ENCODE data around the gene KAZN. TPM values are rescaled to one million over a fixed set of nuclear protein-coding genes. Genes with fewer than 3 reads are reported as not detected.

KAZN gene
- total RNA-seq, 1 donor from 2014 or later = 3.7 TPM

DNA sequence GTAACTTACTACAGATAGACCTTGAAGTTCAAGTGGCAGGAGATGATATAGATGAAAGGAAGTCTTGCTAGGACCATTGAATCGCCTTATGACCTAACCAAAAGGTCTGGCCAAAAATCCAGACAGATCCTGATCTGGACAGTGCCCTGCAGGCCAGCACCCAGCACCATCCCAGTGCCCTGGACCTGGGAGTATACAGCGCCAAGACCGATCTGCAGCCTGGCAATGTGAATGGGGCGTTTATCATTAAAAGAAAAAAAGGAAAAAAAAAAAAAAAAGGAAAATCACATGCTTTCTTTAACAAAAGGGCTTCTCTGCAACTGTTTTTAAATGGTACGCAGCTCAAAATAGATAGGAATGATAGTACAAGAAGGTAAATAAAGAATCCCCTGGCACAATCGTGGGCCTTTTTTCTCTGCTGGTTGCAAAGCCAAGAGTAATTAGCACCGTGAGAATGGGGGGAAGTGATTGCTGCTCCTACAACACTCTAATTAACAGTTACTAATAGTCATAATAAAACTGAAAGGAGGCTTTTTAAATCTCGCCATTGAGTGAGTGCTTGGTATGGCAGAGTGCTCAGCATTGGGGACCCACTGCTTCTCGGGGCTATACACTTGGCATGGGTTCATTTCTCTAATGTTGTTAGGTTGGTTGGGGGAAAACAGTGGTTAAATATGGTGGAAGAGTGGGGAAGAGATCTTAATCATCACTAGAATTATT, 146.7 kb downstream of the KAZN start:
- no peak for DNase-seq
- no peak for ATAC-seq (ENCODE audit: poor library complexity)
- intact Hi-C loops (cut with DNase I) = no loop called here

GRCh38 chr1:14745789-14746188, 147.3 kb downstream of the KAZN start:
- intact Hi-C loops (cut with DNase I) = no loop called here
- ATAC-seq (ENCODE audit: poor library complexity) = no peak
- no peak for DNase-seq

GRCh38 chr1:14746393-14746792, 147.9 kb downstream of the KAZN start:
- intact Hi-C loops (cut with DNase I) = no loop called here

GRCh38 chr1:14748151-14748550, 149.7 kb downstream of the KAZN start:
- intact Hi-C loops (cut with DNase I) = no loop called here
- ATAC-seq (ENCODE audit: poor library complexity) (no peak), DNase-seq (no peak)

More at GRCh38 chr1:14746393-14746792, 147.9 kb downstream of the KAZN start:
- ATAC-seq (ENCODE audit: poor library complexity) (no peak), DNase-seq (no peak)

DNA sequence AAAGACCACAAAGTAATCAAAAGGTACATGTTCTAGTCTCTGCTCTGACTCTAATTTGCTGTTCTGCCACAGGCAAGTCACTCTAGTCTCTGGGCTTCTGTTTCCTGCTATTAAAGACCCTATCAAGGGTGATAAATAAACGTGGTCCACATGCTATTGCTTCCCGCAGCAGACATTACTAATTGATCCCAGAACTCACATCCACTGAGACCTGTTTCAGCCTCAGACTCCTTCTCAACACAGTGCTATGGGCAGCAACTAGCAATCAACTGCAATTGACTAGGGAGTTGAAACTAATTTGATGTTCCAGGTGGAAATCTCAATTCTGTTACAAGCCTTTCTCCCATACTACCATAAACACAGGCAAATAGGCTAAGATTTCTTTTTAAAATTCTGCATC, 150.5 kb downstream of the KAZN start:
- ATAC-seq (ENCODE audit: poor library complexity) = no peak
- intact Hi-C loops (cut with DNase I) = no loop called here
- DNase-seq = no peak

GRCh38 chr1:14750490-14750889, 152.0 kb downstream of the KAZN start:
- intact Hi-C loops (cut with DNase I) = no loop called here
- ATAC-seq (ENCODE audit: poor library complexity) (no peak), DNase-seq (no peak)

DNA sequence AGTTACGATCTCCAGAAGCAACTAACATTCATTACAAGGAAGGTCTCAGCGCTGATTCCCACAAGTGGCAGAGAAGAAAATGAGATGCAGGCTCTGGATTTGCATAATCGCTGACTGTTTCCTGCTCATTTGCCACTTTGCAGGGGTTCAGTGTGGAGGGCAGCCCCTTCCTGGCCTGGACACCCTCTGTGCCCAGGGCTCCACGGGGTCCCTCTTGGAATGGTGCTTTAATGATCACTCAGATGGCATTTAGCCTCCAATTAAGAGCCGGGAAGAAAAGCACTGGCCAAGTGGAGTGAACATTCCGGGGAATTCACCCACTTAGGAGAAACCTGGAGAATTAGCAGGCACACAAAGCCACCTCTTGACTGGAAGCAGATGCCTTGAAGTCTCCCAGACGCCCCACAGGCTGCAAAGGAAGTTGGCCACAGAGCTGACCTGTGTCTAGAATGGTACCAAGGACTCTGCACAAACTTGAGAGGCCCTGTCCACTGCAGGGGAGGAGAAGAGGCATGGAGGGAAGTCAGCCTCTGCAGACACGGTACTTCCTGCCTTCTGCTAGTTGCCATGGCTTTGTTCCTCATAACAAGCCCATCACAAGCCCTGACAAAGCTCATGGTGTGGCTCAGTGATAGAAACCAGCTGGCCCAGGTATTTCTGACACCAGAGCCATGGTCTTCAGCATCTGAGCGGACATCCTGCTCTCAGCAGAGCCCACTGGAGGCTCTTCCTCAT, 157.2 kb downstream of the KAZN start:
- ATAC-seq (ENCODE audit: poor library complexity) (no peak), DNase-seq (no peak)
- intact Hi-C loops (cut with DNase I) = no loop called here

DNA sequence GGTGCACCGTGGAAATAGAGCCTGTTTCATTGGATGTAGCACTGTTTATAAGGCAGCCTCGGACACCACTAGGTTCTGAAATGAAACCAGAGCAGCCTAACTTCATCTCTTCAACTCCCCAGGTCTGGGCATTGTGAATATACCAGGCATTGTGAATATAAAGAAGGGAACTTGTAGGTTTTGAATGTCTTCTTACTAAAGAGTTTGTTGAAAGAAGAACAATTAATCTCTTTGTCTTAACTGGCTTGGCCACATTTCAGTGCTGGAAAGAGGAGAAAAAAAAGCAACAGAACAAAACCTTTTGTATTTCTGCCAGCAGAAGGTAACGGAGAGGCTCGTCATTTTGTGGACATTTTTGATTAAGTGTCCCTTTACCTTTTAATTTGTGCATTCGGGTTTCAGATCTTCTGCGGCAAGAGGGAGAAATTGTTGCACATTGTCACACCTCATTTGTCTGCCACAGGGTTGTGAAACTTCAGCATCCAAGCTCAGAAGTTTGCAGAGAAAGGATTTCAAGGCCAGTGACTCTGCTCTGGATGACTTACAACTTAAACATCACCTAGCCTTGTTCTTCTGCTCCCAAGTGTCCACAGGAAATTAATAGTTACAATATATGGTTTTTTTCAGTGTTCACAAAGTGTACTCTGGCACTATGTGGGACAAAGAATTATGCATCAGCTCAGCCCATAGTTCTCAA, 158.3 kb downstream of the KAZN start:
- DNase-seq (no peak), ATAC-seq (ENCODE audit: poor library complexity) (no peak)
- intact Hi-C loops (cut with DNase I) = no loop called here

DNA sequence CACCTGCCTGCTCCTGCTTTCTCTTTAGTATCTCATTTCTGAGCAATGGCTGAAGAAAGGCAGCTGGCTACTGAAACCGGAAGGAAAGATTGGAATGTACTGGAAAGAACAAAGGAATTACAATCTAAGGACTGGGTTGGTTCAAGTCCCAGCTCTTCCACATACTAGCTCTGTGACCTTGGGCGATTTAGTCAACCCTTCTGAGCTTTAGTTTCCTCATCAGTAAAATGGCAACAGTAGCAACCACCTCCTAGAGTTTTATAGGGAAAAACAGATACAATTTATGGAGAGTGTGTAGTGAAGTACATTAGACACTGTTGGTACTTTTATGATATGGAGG, 158.8 kb downstream of the KAZN start:
- DNase-seq (no peak), ATAC-seq (ENCODE audit: poor library complexity) (no peak)
- intact Hi-C loops (cut with DNase I) = no loop called here

- no peak for DNase-seq
- intact Hi-C loops (cut with DNase I) = no loop called here
- ATAC-seq (ENCODE audit: poor library complexity) = no peak
These were observed 160.7 kb downstream of the KAZN start for GRCh38 chr1:14759042-14759818.

DNA sequence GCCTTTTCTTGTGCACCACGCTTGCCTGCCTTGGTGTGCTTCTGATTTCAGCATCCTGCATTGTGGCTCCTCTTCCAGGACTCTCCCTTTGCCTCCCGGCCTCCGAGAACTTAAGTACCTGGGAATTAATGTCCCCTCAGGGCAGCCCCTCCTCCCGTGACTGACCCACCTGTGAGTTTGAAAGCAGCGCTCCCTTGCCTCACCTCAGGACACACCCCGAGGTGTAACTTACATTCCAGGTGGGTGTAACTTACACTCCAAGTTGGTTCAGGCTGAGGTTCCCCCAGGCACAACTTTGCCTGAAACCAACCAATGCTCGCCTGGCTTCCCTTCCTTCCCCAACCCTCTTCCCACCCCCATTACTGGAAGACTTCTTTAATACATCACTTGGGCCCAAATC, 161.4 kb downstream of the KAZN start:
- intact Hi-C loops (cut with DNase I) = no loop called here

GRCh38 chr1:14760780-14761179, 162.3 kb downstream of the KAZN start:
- intact Hi-C loops (cut with DNase I) = no loop called here
- DNase-seq (no peak), ATAC-seq (ENCODE audit: poor library complexity) (no peak)

More for the DNA sequence above, 161.4 kb downstream of the KAZN start:
- ATAC-seq (ENCODE audit: poor library complexity) (no peak), DNase-seq (no peak)

- intact Hi-C loops (cut with DNase I) = no loop called here
- DNase-seq = no peak
- ATAC-seq (ENCODE audit: poor library complexity) = no peak
These were observed 163.0 kb downstream of the KAZN start for GRCh38 chr1:14761291-14762153.

DNA sequence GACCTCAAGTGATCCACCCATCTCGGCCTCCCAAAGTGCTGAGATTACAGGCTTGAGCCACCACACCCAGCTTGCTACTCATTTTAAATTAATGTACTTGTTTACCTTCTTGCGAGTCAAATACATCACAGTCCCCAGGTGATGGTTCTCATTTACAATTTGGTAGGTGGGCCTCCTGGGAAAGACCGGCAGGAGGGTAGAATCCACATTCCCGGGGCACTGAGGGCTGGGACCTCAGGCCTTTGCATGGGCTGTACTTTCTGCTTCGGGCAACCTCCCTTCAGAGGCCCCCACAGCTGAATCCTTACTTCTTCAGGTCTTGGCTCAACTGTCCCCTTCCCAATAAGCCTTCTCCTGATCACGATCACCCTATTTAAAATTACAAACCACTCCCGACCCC, 165.5 kb downstream of the KAZN start:
- no peak for ATAC-seq (ENCODE audit: poor library complexity)
- DNase-seq = no peak
- intact Hi-C loops (cut with DNase I) = no loop called here

DNA sequence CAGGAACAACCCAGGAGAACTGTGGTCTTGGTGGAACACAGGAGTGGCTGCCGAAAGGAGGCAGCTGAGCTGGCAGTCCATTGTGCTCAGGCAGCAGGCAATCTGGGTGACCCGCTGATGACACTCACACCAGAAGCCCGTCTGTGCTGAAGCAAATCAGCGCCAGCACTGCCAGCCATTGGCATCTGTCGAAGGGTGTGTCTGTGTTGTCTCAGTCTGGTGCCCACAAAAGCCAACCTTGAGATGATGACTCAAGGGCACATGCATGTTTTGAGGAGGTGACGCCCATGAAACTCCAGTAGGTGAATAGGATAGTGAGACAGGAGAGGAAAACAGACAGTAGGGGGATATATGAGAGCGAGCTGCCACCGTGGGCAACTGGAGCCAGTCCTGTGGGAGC, 167.3 kb downstream of the KAZN start:
- ATAC-seq (ENCODE audit: poor library complexity) (no peak), DNase-seq (no peak)
- intact Hi-C loops (cut with DNase I) = no loop called here

DNA sequence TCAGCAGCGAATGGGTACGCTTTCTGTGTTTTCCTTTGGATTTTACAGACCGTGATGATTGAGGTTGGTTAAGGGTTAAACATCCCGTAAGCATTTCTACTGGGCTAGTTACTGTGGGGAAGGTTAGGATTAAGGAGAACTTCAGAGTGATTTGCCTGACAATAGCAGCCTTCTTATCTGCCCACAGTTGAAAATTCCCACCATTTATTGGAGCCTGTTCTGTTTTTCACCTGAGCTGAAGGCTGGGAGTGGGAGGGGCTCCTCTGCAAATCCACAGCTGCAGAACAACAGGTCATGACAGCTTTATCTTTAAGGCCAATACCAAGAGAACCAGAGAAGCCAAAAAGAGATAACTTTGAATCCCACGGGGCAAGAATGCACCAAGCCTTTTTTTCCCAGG, 168.6 kb downstream of the KAZN start:
- intact Hi-C loops (cut with DNase I) = no loop called here
- ATAC-seq (ENCODE audit: poor library complexity) (no peak), DNase-seq (no peak)

- intact Hi-C loops (cut with DNase I) = no loop called here
- no peak for DNase-seq
- ATAC-seq (ENCODE audit: poor library complexity) = no peak
These were observed 170.3 kb downstream of the KAZN start for GRCh38 chr1:14768582-14769304.
